Fibroblast of skin of left quadriceps (primary cell): ENCODE measurements around the gene FLAD1.

ENCODE experiments used
- DNase-seq, 2 experiments: peaks; one replicate each; pipeline ENCODE4 v3.0.0-alpha.2; 2013; ENCODE audit warnings: low read depth in 2 of 2

The FLAD1 gene

GRCh38 chr1:155003227-155003765 lies 20.2 kb downstream of the FLAD1 start:
- no peak for DNase-seq

GRCh38 chr1:155003766-155004351 lies 20.7 kb downstream of the FLAD1 start:
- DNase-seq: no peak

GRCh38 chr1:155004352-155005075 lies 21.4 kb downstream of the FLAD1 start:
- no peak for DNase-seq

DNA sequence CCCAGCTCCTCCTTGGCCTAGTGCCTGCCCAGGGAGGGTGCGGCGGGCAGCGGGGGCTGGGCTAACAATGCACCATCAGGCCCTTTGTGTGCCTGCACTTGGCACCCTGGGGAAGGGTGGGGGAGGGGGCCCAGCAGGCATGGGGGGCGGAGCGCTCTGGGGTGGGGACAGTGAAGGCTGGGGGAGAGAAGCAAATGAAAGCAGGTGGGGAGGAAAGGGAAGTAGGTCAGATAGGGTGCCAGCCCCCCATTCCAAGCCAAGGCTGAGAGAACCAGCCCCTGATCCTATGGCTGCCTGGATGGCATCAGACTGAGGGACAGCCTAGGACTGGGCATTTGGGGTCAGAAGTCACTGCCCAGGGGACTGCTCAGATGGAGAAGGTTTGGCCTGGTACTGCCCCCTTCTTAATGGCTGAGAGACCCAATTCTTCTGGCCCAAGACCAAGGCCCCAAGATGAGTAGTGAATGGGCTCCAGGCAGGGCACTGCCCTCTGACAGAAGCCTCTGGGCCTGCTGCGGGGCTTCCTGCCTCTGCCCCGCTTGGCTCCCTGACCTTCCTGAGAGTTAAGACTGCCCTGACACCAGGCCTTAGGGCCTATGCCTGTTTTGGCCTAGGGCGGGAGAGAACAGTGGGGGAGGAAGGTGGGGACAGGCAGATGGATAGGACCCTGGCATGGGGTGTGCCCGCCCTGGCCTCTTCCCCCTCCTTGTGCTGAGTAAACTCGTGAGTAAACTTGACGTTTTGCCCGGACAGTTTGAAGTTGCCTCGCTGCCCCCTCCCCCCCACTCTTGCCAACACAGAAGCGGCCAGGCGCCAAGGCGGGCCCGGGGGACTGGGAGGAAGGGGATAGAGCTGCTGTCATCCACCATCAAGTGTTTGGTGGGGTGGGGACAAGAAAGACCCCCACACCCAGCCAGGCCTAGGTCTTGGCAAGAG lies 22.2 kb downstream of the FLAD1 start:
- no peak for DNase-seq

GRCh38 chr1:155006601-155007101 lies 23.5 kb downstream of the FLAD1 start:
- DNase-seq: no peak

- no peak for DNase-seq
Measured at GRCh38 chr1:155007251-155007828, 24.2 kb downstream of the FLAD1 start.

DNA sequence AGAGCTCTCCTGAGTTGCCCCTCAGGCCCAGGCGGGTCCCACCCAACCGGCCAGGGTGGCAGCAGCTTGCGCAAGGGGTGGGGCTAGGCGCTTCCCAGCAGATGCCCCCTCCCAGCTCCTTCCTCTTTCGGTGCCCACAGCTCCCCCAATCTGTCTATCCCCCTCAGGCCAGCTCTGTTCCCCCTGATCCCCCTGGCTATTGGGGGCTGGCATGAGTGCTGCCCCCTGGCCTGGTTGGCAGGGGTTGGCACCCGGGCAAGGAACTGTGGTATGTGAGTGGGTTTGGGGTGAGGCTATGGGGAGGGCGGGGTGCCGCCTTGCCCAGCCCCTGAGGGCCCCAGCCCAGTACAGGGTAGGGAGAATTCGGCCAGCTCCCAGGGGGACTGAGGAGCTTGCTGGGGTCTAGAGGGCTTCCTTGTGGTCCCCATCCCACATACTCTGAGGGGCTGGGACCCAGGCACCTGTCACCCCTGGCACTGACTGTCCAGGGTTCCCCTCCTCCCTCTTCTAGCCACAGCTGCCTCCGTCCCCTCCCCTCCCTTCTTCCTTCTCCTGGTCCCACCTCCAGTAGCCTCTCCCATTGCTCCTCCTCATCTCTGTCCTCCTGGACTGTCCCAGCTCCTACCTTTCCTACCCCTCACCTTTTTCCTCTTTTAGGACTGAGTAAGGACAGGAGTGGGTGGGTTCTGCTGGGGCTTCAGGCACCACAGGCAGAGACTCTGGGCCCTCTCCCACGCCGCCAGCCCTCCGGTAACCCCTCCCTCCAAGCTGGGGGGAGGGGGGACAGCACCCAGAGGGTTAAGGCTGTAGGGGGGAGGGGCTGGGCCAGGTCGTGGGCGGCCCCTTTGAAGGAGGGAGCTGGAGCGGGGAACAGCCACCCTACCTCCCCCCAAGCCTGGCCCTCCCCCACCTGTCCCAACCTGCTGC lies 25.1 kb downstream of the FLAD1 start:
- no peak for DNase-seq

DNA sequence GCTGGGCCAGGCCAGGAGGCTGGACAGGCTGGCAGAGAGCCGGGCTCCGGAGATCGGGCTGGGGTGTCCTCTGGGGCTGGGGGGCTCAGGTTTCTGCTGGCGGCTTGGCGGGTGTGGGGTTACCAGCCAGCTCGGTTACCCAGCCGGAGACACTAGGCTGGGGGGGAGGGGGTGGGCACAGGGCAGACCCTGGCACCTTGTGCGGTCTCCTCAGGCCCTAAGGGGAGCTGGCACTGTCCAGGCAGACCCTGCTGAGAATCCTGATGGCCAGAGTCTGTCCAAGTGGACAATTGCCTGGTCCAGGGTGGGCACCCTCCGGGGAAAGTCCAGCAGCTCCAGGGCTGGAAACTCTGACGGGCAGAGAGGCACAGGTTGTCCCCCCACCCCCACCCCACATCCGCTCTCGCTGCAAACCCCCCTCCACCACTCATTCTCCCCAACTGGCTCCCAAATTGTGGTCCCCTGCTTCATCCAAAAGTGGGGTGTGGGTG lies 26.1 kb downstream of the FLAD1 start:
- no peak for DNase-seq

DNA sequence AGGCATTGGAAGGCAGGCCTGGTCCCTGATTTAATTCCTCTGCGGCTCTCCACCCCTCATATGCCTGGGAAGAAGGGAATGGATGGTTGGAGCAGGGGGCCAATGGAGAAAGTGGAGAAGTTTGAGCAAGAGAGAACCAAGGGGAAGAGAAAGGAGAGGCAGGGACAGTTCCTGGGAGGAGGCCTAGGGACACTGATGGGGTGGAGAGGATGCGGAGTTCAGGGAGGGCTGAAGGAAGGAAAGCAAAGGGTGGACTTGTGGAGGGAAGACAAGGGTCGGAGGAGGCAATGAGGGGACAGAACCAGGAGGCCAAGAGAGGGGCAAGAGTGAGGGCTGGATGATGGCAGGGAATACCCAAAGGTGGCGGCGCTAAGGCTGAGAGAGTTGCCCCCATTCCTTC lies 26.6 kb downstream of the FLAD1 start:
- DNase-seq: no peak

DNA sequence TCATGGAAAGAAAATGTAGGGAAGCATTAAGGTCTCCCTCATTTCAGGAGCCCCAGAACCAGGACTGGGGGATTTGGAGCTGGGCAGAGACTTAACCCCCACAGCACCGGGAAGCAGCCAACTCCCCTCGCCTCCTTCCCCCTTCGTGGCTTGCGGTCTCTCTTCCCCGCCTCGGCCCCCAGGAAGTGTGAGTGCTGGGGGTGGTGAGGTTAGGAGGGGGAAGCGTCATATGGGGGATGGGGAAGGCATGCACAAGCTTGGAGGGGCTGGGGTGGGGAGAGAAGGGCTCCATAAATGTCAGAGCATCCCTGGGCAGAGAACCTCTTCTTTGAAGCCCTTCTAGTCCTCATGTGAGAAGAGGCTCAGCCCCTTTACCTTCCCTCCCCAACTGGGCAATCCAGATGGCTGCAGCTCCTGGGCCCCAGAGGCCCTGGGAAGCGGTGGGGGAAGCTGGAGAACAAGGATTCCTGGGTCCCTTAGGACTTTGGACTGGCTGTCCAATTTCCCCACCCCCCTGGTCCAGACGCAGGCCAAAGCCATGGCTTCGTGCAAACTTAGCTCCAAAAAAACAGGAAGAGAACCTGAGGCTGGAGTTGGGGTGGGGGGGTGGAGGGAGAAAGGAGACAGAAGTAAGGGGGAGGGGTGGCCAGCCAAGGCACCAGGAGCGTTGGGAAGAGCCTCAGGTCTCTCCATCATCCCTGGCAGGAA lies 27.2 kb downstream of the FLAD1 start:
- DNase-seq: no peak

DNA sequence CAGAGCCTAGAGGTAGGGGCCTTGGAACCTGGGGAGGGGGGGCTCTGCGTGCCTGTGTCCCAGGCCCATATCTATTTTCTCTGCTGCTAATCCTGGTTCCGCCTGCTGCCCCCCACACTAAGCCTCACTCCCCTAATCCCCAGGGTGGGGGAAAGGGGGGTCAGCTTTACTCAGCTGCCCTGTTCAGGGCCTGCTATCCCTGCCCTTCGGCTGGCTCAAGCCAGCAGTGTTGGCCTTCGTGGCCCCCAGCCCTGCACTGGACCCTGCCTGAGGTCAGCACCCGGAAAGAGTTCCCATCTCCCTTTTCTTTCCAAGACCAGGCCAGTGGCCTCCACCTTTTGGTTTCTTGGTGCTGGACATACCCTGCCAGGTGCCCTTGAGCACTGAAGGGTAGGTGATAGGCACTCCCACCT lies 27.9 kb downstream of the FLAD1 start:
- no peak for DNase-seq

DNA sequence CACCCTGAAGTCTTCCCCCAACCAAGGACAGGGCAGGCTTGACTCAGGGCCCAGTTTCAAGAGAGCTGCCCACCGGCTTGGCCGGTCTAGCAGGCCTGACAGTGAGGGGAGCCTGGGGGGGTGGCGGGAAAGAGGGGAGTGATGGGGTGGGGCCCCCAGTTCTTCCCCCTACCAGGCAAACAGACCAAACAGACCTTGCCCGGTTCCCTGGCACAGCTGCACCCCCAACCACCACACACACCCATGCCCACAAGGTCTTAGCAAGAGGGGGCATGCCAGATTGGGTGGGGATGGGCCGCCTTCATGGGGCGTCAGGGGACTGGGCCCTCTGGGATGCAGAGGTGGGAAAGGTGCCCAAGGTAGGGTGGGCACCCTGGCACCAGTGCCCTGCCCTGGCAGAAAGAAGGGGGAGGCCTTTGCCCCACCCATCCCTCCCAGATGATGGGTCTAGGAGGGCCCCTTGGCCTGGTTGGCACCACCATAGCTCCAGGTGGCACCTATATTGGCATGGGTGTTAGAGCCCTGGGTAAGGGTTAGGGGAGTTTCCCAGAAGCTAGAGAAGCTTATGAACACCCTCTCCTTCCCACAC lies 28.4 kb downstream of the FLAD1 start:
- no peak for DNase-seq

DNA sequence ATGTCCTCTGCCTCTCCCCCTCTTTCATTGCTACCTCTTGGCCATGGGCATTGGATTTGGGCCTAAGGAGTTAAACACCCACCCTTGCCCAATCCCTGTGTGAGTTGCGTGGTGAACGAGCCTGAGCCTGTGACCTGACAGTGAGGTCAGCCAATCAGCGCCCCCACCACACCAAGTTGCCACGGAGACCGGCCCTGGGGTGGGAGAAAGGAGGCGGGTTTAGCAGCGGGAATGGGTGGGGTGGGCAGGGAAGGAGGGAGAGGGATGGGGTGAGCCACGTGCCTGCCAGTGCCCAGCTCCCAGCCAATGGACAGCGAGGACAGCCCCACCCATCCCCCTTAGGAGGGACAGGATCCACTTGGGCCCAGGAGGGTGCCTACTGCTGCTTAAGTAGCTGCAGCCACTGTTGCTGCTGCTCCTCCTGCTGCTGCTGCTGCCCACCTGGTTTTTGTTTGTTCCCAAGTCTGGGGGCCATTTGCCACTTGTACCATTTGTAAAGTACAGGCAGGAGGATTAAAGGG lies 28.9 kb downstream of the FLAD1 start:
- DNase-seq: no peak

GRCh38 chr1:155012776-155013602 lies 29.8 kb downstream of the FLAD1 start:
- DNase-seq: no peak

GRCh38 chr1:155013632-155014031 lies 30.5 kb downstream of the FLAD1 start:
- DNase-seq: no peak

DNA sequence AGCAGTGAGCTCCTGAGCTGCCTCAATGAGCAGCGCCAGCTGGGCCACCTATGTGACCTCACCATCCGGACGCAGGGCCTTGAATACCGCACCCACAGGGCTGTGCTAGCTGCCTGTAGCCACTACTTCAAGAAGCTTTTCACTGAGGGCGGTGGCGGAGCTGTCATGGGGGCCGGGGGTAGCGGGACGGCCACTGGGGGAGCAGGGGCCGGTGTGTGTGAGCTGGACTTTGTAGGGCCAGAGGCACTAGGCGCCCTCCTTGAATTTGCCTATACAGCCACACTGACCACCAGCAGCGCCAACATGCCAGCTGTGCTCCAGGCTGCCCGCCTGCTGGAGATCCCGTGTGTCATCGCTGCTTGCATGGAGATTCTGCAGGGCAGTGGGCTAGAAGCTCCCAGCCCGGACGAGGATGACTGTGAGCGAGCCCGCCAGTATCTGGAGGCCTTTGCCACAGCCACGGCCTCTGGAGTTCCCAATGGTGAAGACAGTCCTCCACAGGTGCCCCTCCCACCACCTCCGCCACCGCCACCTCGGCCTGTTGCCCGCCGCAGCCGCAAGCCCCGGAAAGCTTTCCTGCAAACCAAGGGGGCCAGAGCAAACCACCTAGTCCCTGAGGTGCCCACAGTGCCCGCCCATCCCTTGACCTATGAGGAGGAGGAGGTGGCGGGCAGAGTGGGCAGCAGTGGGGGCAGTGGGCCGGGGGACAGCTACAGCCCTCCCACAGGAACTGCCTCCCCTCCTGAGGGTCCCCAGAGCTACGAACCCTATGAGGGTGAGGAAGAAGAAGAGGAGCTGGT lies 31.8 kb downstream of the FLAD1 start:
- DNase-seq: no peak

- no peak for DNase-seq
Measured at GRCh38 chr1:155015527-155016230, 32.5 kb downstream of the FLAD1 start.
